ENCODE data around the gene POLD4. TPM values are rescaled to one million over a fixed set of nuclear protein-coding genes. Genes with fewer than 3 reads are reported as not detected.

Gene POLD4
- total RNA-seq, 2 donors from 2014 or later = 82.1 to 103 TPM

DNA sequence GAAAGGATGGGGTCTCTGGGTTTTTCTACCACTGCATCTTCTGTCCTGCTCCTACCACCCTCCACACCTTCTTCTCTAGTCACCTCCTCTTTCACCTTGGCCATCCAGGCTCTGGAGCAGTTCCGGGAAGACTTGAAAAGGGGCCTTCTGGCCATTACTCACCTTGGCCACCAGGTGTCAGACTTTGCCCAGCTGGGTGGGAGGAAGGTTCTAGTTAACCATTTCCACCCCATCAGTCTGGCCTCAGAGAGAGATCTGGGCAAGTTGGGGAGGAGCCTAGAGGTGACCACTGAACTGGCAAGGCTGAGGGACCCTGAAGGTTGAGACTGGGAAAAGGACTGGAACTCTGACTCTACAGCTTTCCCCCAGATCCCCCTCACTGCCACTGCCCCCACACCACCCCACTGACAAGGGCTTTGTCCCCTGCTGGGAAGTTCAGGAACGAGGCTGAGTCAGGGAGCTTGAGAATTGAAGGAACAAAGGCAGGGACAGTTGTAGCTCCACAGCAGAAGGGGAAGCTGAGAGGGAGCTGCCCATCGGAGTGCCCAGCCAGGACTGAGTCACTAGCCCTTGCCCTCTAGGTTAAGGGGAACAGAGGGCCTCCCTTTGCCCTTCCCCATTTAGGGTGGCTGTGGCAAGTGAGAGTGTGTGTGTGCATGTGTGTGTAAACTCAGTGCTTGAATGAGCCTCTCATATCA lies 3.7 kb upstream of the POLD4 start:
- no peaks in the 10 kb centered on the region for H3K9me3 ChIP-seq
- DNase-seq (peak; percentile 74 to 80 (median 76)), ATAC-seq (peak; percentile 36)
- no peak overlapping the region for H3K4me3 ChIP-seq
- TF ChIP-seq POLR2A (IDR thresholded peaks at IDR 0.05) = peak in 1 of 3 donors; percentile 36
- TF ChIP-seq, protein P1, sequence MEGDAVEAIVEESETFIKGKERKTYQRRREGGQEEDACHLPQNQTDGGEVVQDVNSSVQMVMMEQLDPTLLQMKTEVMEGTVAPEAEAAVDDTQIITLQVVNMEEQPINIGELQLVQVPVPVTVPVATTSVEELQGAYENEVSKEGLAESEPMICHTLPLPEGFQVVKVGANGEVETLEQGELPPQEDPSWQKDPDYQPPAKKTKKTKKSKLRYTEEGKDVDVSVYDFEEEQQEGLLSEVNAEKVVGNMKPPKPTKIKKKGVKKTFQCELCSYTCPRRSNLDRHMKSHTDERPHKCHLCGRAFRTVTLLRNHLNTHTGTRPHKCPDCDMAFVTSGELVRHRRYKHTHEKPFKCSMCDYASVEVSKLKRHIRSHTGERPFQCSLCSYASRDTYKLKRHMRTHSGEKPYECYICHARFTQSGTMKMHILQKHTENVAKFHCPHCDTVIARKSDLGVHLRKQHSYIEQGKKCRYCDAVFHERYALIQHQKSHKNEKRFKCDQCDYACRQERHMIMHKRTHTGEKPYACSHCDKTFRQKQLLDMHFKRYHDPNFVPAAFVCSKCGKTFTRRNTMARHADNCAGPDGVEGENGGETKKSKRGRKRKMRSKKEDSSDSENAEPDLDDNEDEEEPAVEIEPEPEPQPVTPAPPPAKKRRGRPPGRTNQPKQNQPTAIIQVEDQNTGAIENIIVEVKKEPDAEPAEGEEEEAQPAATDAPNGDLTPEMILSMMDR (IDR thresholded peaks at IDR 0.05) = peak; percentile 84 to 98 (median 94)
- no peaks in the 10 kb centered on the region for H3K27me3 ChIP-seq
- WGBS, 2 donors = 0 to 26% methylated on average over 1 to 3 of the region's 3 CpGs
- H3K4me1 ChIP-seq = peaks cover 51% of the 10 kb centered on the region
- no peaks in the 10 kb centered on the region for H3K36me3 ChIP-seq (replicated peaks in 1 of 2; ENCODE audit: insufficient read depth in 1 of 2, low read depth in 2 of 2)
- intact Hi-C loops (cut with DNase I) = no loop called here
- peak overlapping the region in 3 of 4 donors; percentile 98 to 100 (median 99) for H3K27ac ChIP-seq

DNA sequence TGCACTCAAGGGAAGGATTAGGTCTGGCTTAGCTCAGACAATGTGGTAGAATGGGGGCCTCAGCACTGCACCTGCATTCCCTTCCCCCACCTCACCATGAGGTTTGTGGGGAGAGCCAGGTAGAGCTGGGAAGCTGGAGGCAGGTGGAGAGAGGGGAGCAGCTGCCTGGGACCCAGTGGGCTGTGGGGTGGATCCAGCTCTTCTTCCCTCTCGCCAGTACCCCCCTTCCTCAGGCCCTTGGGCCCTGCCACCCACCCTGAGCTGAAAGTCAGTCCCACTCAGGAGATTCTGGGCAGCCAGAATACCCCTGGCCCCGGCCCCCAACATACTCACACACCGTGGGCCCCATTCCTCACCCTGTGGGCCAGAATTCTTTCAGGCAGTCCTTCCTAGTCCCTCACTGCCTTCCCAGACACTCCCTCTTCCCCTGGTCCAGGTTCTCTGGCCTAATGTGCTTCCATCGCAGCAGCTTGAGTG lies 3.1 kb upstream of the POLD4 start:
- intact Hi-C loops (cut with DNase I) = no loop called here
- peak overlapping the region; percentile 98 to 100 (median 98) for H3K27ac ChIP-seq
- no peaks in the 10 kb centered on the region for H3K36me3 ChIP-seq (replicated peaks in 1 of 2; ENCODE audit: insufficient read depth in 1 of 2, low read depth in 2 of 2)
- H3K4me3 ChIP-seq = no peak overlapping the region
- H3K27me3 ChIP-seq = no peaks in the 10 kb centered on the region
- no peaks in the 10 kb centered on the region for H3K9me3 ChIP-seq
- H3K4me1 ChIP-seq = peaks cover 57% of the 10 kb centered on the region
- 29 to 43% methylated on average over 4 of the region's 4 CpGs for WGBS, 2 donors
- TF ChIP-seq, protein P1 (IDR thresholded peaks at IDR 0.05) = no peak
- no peak for TF ChIP-seq POLR2A (IDR thresholded peaks at IDR 0.05)
- DNase-seq (no peak), ATAC-seq (no peak)

DNA sequence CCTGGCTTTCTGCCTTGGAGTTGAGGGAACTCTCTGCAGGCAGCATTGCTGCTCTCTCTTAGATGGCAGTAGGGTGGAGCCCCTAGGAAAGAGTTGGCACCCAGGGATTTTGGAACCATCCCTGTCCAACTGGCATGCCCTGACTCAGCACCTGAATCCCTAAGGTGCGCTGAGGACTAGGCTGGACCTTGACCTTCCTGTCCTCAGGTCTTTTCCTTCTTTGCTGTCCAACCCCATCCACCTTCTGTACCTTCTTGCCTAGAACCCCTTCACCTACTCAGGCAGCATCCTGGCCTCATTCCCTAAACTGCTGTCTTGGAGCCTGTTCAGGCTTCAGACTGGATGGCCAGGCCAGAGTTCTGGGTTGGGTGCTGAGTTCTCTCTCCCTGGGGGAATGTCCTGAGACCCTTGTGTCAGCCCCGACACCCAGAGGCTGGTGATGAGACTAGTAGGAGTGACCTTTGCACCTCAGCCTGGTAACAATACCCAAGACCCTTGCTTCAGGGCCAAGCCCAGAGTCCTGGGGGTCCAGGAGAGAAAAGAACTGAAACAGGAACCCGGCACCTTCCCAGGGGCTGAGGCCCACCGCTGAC lies 2.5 kb upstream of the POLD4 start:
- intact Hi-C loops (cut with DNase I) = no loop called here
- TF ChIP-seq, protein P1 (IDR thresholded peaks at IDR 0.05) = no peak
- TF ChIP-seq POLR2A (IDR thresholded peaks at IDR 0.05) = no peak
- H3K9me3 ChIP-seq = no peaks in the 10 kb centered on the region
- ATAC-seq = no peak
- DNase-seq = no peak
- WGBS, 2 donors = 47 to 63% methylated on average over 2 to 4 of the region's 4 CpGs
- H3K4me3 ChIP-seq = no peak overlapping the region
- H3K27ac ChIP-seq = peak overlapping the region; percentile 98 to 100 (median 98)
- H3K36me3 ChIP-seq (replicated peaks in 1 of 2; ENCODE audit: insufficient read depth in 1 of 2, low read depth in 2 of 2) = no peaks in the 10 kb centered on the region
- H3K4me1 ChIP-seq = peaks cover 62% of the 10 kb centered on the region
- no peaks in the 10 kb centered on the region for H3K27me3 ChIP-seq

DNA sequence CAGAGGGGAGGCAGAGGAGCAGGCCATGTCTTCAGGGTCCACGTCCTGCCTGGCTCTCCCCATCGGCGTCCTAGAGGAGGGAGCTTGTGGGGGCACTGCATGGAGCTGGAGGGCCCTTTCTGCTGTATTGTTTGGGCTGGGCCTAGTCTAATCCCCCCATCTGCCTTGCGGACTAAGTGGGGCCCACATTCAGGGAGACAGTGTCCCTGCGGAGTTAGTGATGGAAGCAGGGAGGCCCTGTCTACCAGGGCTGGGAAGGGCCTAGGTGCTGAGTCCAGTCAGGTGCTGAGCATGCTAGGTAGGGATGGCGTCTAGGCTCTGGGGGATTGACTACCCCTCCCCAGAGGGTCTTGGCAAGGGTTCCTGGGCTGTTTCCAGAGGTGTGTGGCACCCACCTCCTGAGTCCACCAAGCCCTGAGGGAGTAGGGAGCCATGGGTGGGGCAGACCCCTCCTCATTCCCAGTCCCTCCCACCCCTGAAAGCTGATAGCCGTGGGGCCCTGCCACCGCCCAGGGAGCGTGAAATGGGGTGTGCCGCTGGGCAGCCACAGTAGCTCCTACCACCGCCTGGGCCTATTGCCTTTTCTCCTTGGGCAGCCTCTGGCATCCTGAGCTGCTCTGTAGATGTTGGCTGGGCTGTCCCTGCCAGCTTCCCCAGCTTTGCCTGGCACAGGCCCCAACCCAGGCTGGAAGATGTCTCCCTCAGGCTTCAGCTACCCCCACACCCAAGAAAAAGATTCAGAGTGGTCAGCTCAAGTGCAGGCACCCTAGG lies 1.9 kb upstream of the POLD4 start:
- WGBS, 2 donors = 73 to 83% methylated on average over 2 to 11 of the region's 11 CpGs
- H3K27me3 ChIP-seq = no peaks in the 10 kb centered on the region
- peaks cover 67% of the 10 kb centered on the region for H3K4me1 ChIP-seq
- no peaks in the 10 kb centered on the region for H3K36me3 ChIP-seq (replicated peaks in 1 of 2; ENCODE audit: insufficient read depth in 1 of 2, low read depth in 2 of 2)
- TF ChIP-seq POLR2A (IDR thresholded peaks at IDR 0.05) = no peak
- TF ChIP-seq, protein P1 (IDR thresholded peaks at IDR 0.05) = no peak
- no peak overlapping the region for H3K4me3 ChIP-seq
- H3K27ac ChIP-seq = peak overlapping the region; percentile 98 to 100 (median 98)
- H3K9me3 ChIP-seq = no peaks in the 10 kb centered on the region
- peak in 1 of 4 donors; percentile 30 for DNase-seq
- intact Hi-C loops (cut with DNase I) = no loop called here
- no peak for ATAC-seq
